Measurements from ENCODE around the gene CALML3. TPM values are rescaled to one million over a fixed set of nuclear protein-coding genes. Genes with fewer than 3 reads are reported as not detected.

The CALML3 gene
- total RNA-seq, 1 experiment from 2014 or later = not detected

DNA sequence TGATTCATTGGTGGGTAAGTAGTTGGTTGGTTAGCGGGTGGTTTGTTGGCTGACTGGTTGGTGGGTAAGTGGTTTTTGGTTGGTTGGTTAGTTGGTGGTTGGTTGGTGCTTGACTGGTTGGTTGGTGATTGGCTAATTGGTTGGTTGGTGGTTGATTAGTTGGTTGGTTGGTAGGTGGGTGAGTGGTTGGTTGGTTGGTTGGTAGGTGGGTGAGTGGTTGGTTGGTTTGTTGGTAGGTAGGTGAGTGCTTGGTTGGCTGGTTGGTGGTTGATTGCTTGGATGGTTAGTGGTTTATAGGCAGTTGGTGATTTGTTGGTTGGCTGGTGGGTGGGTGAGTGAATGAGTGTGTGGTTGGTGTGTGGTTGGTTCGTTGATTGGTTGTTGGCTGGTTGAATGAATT is 44.2 kb downstream of the CALML3 start:
- H3K4me3 Mint-ChIP-seq = no peak overlapping the region
- H3K4me1 Mint-ChIP-seq = peaks cover 0 to 9% of the 10 kb centered on the region in 2 experiments; a peak in 2 of 4 replicates
- Histone ChIP-seq H3T11ph (ENCODE audit: low read length) (no peak overlapping the region), H2BK20ac (ENCODE audit: low read depth, low read length, poor library complexity, severe bottlenecking) (no peak overlapping the region), H2AFZ (ENCODE audit: low read length) (no peak overlapping the region), H4K20me1 (ENCODE audit: control insufficient read depth, insufficient read depth, insufficient read length) (no peaks in the 10 kb centered on the region), H4K91ac (ENCODE audit: insufficient read length, low read depth, low read length) (no peak overlapping the region), H2AK5ac (ENCODE audit: insufficient read length, low read length) (no peak overlapping the region), H3K18ac (ENCODE audit: insufficient read length, low read depth, low read length) (no peak overlapping the region), H3K27me3 (ENCODE audit: insufficient read depth, low read length) (no peaks in the 10 kb centered on the region), H2BK120ac (ENCODE audit: low read depth, low read length, poor library complexity, severe bottlenecking) (no peak overlapping the region), H3K23ac (ENCODE audit: insufficient read length, low read depth, low read length) (no peak overlapping the region), H2BK15ac (ENCODE audit: low read depth, low read length) (no peak overlapping the region), H4K8ac (replicated peaks; ENCODE audit: insufficient read length, low read depth, low read length) (no peak overlapping the region), H3K23me2 (ENCODE audit: insufficient read length, low read depth, low read length, poor library complexity, severe bottlenecking) (no peaks in the 10 kb centered on the region), H4K5ac (ENCODE audit: insufficient read length, low read depth, low read length) (no peak overlapping the region), H3K9me3 (ENCODE audit: control insufficient read depth, low read depth, low read length) (no peaks in the 10 kb centered on the region), H2BK12ac (ENCODE audit: insufficient read length, low read depth, low read length) (no peak overlapping the region), H2BK5ac (ENCODE audit: insufficient read length, low read length) (no peak overlapping the region), H3K9ac (ENCODE audit: extremely low read depth, insufficient read length, low read length) (no peak overlapping the region), H3K4me1 (ENCODE audit: insufficient read depth, low read length) (no peaks in the 10 kb centered on the region), H3K56ac (ENCODE audit: insufficient read length, low read depth, low read length) (no peak overlapping the region), H3K4me2 (ENCODE audit: insufficient read depth, insufficient read length, low read length) (no peak overlapping the region), H3K4ac (ENCODE audit: low read depth, low read length) (no peak overlapping the region), H3K79me2 (ENCODE audit: insufficient read depth, low read length) (no peaks in the 10 kb centered on the region), H3K27ac (ENCODE audit: insufficient read length, low read depth, low read length) (no peak overlapping the region), H3K79me1 (ENCODE audit: insufficient read depth, low read depth, low read length, poor library complexity, severe bottlenecking) (no peaks in the 10 kb centered on the region), H3K14ac (ENCODE audit: insufficient read depth, low read length) (no peak overlapping the region)
- no peaks in the 10 kb centered on the region for H3K9me3 Mint-ChIP-seq
- DNase-seq = no peak
- WGBS (ENCODE audit: extremely low coverage, insufficient read length, low lambda C conversion rate) = 100% methylated on average over 1 of the region's 2 CpGs
- H3K36me3 Mint-ChIP-seq (ENCODE audit: insufficient read depth in 1 of 3, low read depth in 3 of 3) = no peaks in the 10 kb centered on the region
- peaks cover 4% of the 10 kb centered on the region; the same call in 1 of the 2 replicates for H3K27me3 Mint-ChIP-seq (ENCODE audit: low read depth)
- TF ChIP-seq CTCF (conservative IDR thresholded peaks at IDR 0.05) = no peak
- no peak overlapping the region for H3K27ac Mint-ChIP-seq

Measured in H9 (cell line).